GM12878 (cell line): Measurements from ENCODE around the gene RRAS. TPM values are rescaled to one million over a fixed set of nuclear protein-coding genes. Genes with fewer than 3 reads are reported as not detected.

Experiments
- ATAC-seq: fragments of 200-7000 bp; cut with Tn5 transposase; 3 replicates; pipeline ENCODE4 v1.9.1; 2020; ENCODE audit warnings: mild to moderate bottlenecking, moderate library complexity
- BruUV-seq: library from RNA; stranded (reverse); fragments of 400-500 nt; replicated peaks from 2 replicates; lab custom pipeline; 2021; lab: Mats Ljungman, UMichigan
- CTCF ChIA-PET: fragments of 300-600 bp; sonication (Branson Sonifier 250); formaldehyde crosslinking; extraction: SDS; loops from one replicate; lab custom pipeline; 2021; ENCODE audit warnings: inconsistent platforms; lab: Yijun Ruan, JAX
- POLR2A ChIA-PET: fragments of 350-600 bp; formaldehyde crosslinking; extraction: SDS; loops from one replicate; lab custom pipeline; 2021; ENCODE audit warnings: inconsistent platforms; lab: Charles Lee
- RAD21 ChIA-PET: fragments of 300-600 bp; sonication (Branson Sonifier 250); formaldehyde crosslinking; loops from one replicate; lab custom pipeline; 2023; ENCODE audit warnings: antibody characterized with exemption; ENCODE audit not compliant: unreplicated experiment; lab: Charles Lee
- SMC1A ChIA-PET: fragments of 300-600 bp; sonication (Branson Sonifier 250); formaldehyde crosslinking; loops from one replicate; lab custom pipeline; 2023; ENCODE audit not compliant: unreplicated experiment, uncharacterized antibody; lab: Charles Lee
- DNase-seq: peaks from one replicate; pipeline ENCODE4 v3.0.0-alpha.2; 2011; ENCODE audit warnings: low read depth, low spot score
- FAIRE-seq: peaks from 3 replicates; lab custom pipeline; 2011; peaks lifted over from hg19 to GRCh38; lab: Jason Lieb, UNC
- H2AFZ ChIP-seq: 2 replicates; pipeline ENCODE4 v1.6.0; 2011; ENCODE audit warnings: low read depth, low read length, control low read depth; ENCODE audit not compliant: control insufficient read depth
- H3K27ac ChIP-seq: 2 replicates; pipeline ENCODE4 v1.5.1; 2011; ENCODE audit warnings: control low read depth; ENCODE audit not compliant: control insufficient read depth, insufficient read depth
- H3K27me3 ChIP-seq, 2 experiments: replicated peaks in 1 of 2; 2 replicates each; pipeline versions ENCODE4 v1.6.0 to v1.6.1; 2011; ENCODE audit warnings: low read length in 1 of 2; ENCODE audit not compliant: control insufficient read depth in 2 of 2, insufficient read depth in 2 of 2
- H3K36me3 ChIP-seq, 2 experiments: 2 replicates each; pipeline ENCODE4 v1.5.1; 2011; ENCODE audit warnings: low read length in 1 of 2; ENCODE audit not compliant: control insufficient read depth in 2 of 2, insufficient read depth in 2 of 2
- H3K4me1 ChIP-seq: 2 replicates; pipeline ENCODE4 v1.6.1; 2011; ENCODE audit warnings: mild to moderate bottlenecking, low read length, moderate library complexity, mixed read lengths; ENCODE audit not compliant: control insufficient read depth, insufficient read depth
- H3K4me2 ChIP-seq: 2 replicates; pipeline ENCODE4 v1.6.0; 2011; ENCODE audit warnings: control low read depth; ENCODE audit not compliant: control insufficient read depth, insufficient read depth
- H3K4me3 ChIP-seq: fragments of 200-600 bp; sonication (generic); 2 replicates; pipeline ENCODE4 v1.5.1; 2016
- H3K79me2 ChIP-seq: 2 replicates; pipeline ENCODE4 v1.6.0; 2011; ENCODE audit warnings: low read length; ENCODE audit not compliant: control insufficient read depth, insufficient read depth
- H3K9ac ChIP-seq: 2 replicates; pipeline ENCODE4 v1.8.0; 2011; ENCODE audit warnings: low read length, control low read depth, mixed read lengths; ENCODE audit not compliant: control insufficient read depth, insufficient read depth
- H3K9me3 ChIP-seq: replicated peaks from 3 replicates; pipeline ENCODE4 v1.5.1; 2011; ENCODE audit warnings: mild to moderate bottlenecking, low read length; ENCODE audit not compliant: control insufficient read depth, insufficient read depth
- H4K20me1 ChIP-seq: 2 replicates; pipeline ENCODE4 v1.6.0; 2011; ENCODE audit not compliant: control insufficient read depth, insufficient read depth
- CBFB ChIP-seq: IDR thresholded peaks from 2 replicates; pipeline ENCODE4 v1.6.1; 2016; ENCODE audit warnings: antibody characterized with exemption, low read depth
- FOS ChIP-seq: IDR thresholded peaks from 3 replicates; pipeline ENCODE4 v1.6.1; 2011; ENCODE audit warnings: borderline replicate concordance; ENCODE audit not compliant: insufficient read length; ENCODE audit errors: extremely low read depth
- IRF4 ChIP-seq: IDR thresholded peaks from 2 replicates; pipeline ENCODE4 v1.6.1; 2011; ENCODE audit warnings: low read depth, low read length
- PAX5 ChIP-seq: IDR thresholded peaks from 2 replicates; pipeline ENCODE4 v1.6.1; 2011; ENCODE audit warnings: low read depth, low read length, borderline replicate concordance
- POLR2A ChIP-seq: IDR thresholded peaks from 2 replicates; pipeline ENCODE4 v1.6.1; 2011; ENCODE audit warnings: low read depth, mild to moderate bottlenecking, low read length
- POLR2AphosphoS2 ChIP-seq: IDR thresholded peaks from 2 replicates; pipeline ENCODE4 v1.6.1; 2011; ENCODE audit warnings: low read depth, mild to moderate bottlenecking, low read length, improper control_type of control experiment, moderate library complexity
- RUNX3 ChIP-seq: IDR thresholded peaks from 2 replicates; pipeline ENCODE4 v1.6.1; 2012; ENCODE audit warnings: low read length, inconsistent platforms
- TARDBP ChIP-seq: IDR thresholded peaks from 2 replicates; pipeline ENCODE4 v1.6.1; 2016; ENCODE audit warnings: borderline replicate concordance
- ZNF207 ChIP-seq: fragments of 450-650 bp; IDR thresholded peaks from 2 replicates; pipeline ENCODE4 v1.6.1; 2014; ENCODE audit warnings: antibody characterized with exemption, mild to moderate bottlenecking, borderline replicate concordance
- ZNF274 ChIP-seq: IDR thresholded peaks from one replicate; pipeline ENCODE4 v1.8.0; 2011; ENCODE audit not compliant: insufficient read length, insufficient read depth
- ZNF384 ChIP-seq: IDR thresholded peaks from 2 replicates; pipeline ENCODE4 v1.6.1; 2012; ENCODE audit warnings: low read depth, mild to moderate bottlenecking, low read length, improper control_type of control experiment, borderline replicate concordance
- WGBS: methylation state at CpG from one replicate; pipeline ENCODE4 v1.1.6; 2016; ENCODE audit warnings: low lambda C conversion rate; ENCODE audit not compliant: insufficient replicate concordance, insufficient coverage; ENCODE audit errors: missing lambda C conversion rate; 5-methylcytosine and 5-hydroxymethylcytosine counted together
- in situ Hi-C: fragments of 300-500 bp; cut with MboI; formaldehyde crosslinking; loops from 9 replicates; pipeline ENCODE4 v1.14.3; 2018; ENCODE audit warnings: mixed read lengths
- intact Hi-C: fragments of 100-400 bp; cut with micrococcal nuclease; formaldehyde crosslinking; loops from one replicate; pipeline ENCODE4 v1.14.2; 2022; ENCODE audit not compliant: unreplicated experiment
- polyA plus RNA-seq, 11 experiments: library from polyadenylated mRNA; depleted of rRNA in 4 of 11; unstranded in 6 of 11; stranded (reverse) in 5 of 11; fragments of >200 nt; fragmentation: Nextera tagmentation in 4 of 11; fragmentation: Illumina TruSeq in 1 of 11; extraction: Ambion mirVana in 4 of 11; extraction: Trizol in 1 of 11; gene quantifications; 1 replicate in 1 of 11; 2 replicates in 10 of 11; pipeline versions ENCODE4 v1.2.1 to v1.2.3, GENCODE V29; 2011 to 2016; ENCODE audit warnings: inconsistent platforms in 2 of 11, missing spikeins in 2 of 11, low read depth in 1 of 11
- total RNA-seq, 4 experiments: library from RNA; depleted of rRNA in 3 of 4; stranded (reverse); fragments of >200 nt in 3 of 4; fragmentation: Illumina TruSeq in 1 of 4; extraction: Trizol in 1 of 4; gene quantifications; 2 replicates each; pipeline versions ENCODE4 v1.2.1 to v1.2.3, GENCODE V29; 2013 to 2021
- TF ChIP-seq, protein P1 (sequence below): fragments of 450-650 bp; IDR thresholded peaks from 2 replicates; pipeline ENCODE4 v1.6.1; 2016; ENCODE audit warnings: mild to moderate bottlenecking, moderate library complexity, borderline replicate concordance
- TF ChIP-seq, protein P2 (sequence below): fragments of 450-650 bp; conservative IDR thresholded peaks from 2 replicates; pipeline ENCODE4 v1.6.1; 2017; ENCODE audit warnings: mild to moderate bottlenecking, moderate library complexity
- TF ChIP-seq, protein P3 (sequence below), 3 experiments: IDR thresholded peaks in 2 of 3; conservative IDR thresholded peaks in 1 of 3; 2 replicates each; pipeline ENCODE4 v1.5.1; 2011; ENCODE audit warnings: low read depth in 3 of 3, low read length in 3 of 3, mild to moderate bottlenecking in 3 of 3, control low read depth in 2 of 3, moderate library complexity in 2 of 3, inconsistent platforms in 1 of 3, mixed read lengths in 1 of 3; ENCODE audit not compliant: control insufficient read depth in 2 of 3, insufficient read depth in 1 of 3; ENCODE audit errors: extremely low read depth in 1 of 3

Gene RRAS
- total and polyA plus RNA-seq, 10 of the 15 experiments (the other 5 are each of a cell fraction or from before 2014, with no cell fraction given): 0.24 to 5.8 (median 1.8) TPM

DNA sequence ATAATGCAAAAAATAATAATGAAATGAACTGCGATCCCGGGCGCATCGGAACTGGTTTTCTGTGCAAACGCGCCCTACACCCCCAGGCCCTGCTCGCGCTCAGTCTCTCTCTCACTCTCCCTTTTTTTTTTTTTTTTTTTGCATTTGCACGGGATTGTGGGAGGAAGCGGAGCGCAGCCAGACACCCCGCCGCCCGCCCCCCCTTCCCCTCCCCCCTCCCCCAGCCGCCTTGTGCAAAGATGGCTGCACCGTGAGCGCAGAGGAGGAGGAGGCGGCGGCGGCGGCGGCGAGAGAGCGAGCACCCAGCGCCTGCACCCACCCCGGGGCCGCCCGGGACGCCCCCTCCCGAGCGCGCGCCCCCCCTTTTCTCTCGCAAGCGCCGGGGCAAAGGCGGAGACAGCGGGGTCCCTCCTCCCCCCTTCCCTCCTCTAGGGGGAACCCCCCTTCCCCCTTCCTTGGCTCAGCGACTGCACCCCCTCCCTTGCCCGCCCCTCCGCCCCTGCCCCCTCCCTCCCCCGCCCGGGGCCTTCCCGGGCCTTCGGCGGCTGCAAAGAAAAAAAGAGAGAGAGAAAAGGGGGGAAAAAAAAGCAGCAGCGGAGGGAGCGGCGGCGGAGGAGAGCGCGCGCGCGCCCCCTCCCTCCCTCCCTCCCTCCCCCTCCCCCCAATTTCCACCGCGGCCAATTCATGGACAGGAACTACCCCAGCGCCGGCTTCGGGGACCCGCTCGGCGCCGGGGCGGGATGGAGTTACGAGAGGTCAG, 48.8 kb downstream of the RRAS start, which contains the start of gene PRR12:
TSS of gene PRR12 (plus strand) at position 212 of the 760 bp plus-strand sequence. CDS start at position 685, 473 bp downstream.
- Histone ChIP-seq H3K79me2 (peaks cover 28% of the 10 kb centered on the region), H4K20me1 (peaks cover 3% of the 10 kb centered on the region; the same call in 1 of the 2 replicates), H3K27ac (peak within 1 kb of the TSS; percentile 90), H3K27me3 (no peaks in the 10 kb centered on the region), H3K9me3 (no peaks in the 10 kb centered on the region), H3K4me3 (peak within 1 kb of the TSS; percentile 89), H3K4me1 (peaks cover 15% of the 10 kb centered on the region), H2AFZ (peak within 1 kb of the TSS; percentile 85), H3K4me2 (peak within 1 kb of the TSS; percentile 100), H3K9ac (peak within 1 kb of the TSS; percentile 95), H3K36me3 (peaks cover 0 to 8% of the 10 kb centered on the region in 2 experiments; a peak in 2 of 4 replicates)
- intact Hi-C loops: loop anchor here (1.0 to 5.0 kb wide), 2 partner anchors 11 to 51 kb away; partner anchors contain the start of genes NOSIP, RRAS and SCAF1
- 0% methylated on average over 6 of the region's 66 CpGs for WGBS
- DNase-seq (no peak), FAIRE-seq (no peak), ATAC-seq (peak; percentile 52)
- POLR2A ChIA-PET: interaction anchor here (0.5 to 4.8 kb wide), 9 partner anchors 10 to 320 kb away, joined by 3 to 49 read pairs (median 6); partner anchors contain the start of genes AP2A1, NOSIP, PNKP and PRMT1
- RAD21 ChIA-PET: interaction anchor here (1.0 to 1.5 kb wide), 5 partner anchors 49 to 139 kb away, joined by 3 to 9 read pairs (median 4); partner anchors contain the start of genes BCL2L12, IRF3 and RRAS
- SMC1A ChIA-PET: interaction anchor here (1.0 to 2.2 kb wide), 5 partner anchors 11 to 85 kb away, joined by 3 to 7 read pairs (median 4); partner anchors contain the start of genes NOSIP, PRRG2 and RRAS
- in situ Hi-C loops: no loop called here
- CTCF ChIA-PET: interaction anchor here (0.7 to 1.1 kb wide), 3 partner anchors 21 to 85 kb away, joined by 3 to 5 read pairs (median 4); partner anchors contain the start of gene RRAS
- no TSS peak for BruUV-seq
- TF ChIP-seq ZNF274 (no peak), POLR2A (peak; percentile 72; the same call in 1 of the 2 replicates), ZNF207 (no peak), CBFB (no peak), FOS (no peak), TARDBP (no peak), POLR2AphosphoS2 (no peak), ZNF384 (peak; percentile 96), RUNX3 (no peak), PAX5 (peak; percentile 68), IRF4 (no peak)
- TF ChIP-seq, protein P1, sequence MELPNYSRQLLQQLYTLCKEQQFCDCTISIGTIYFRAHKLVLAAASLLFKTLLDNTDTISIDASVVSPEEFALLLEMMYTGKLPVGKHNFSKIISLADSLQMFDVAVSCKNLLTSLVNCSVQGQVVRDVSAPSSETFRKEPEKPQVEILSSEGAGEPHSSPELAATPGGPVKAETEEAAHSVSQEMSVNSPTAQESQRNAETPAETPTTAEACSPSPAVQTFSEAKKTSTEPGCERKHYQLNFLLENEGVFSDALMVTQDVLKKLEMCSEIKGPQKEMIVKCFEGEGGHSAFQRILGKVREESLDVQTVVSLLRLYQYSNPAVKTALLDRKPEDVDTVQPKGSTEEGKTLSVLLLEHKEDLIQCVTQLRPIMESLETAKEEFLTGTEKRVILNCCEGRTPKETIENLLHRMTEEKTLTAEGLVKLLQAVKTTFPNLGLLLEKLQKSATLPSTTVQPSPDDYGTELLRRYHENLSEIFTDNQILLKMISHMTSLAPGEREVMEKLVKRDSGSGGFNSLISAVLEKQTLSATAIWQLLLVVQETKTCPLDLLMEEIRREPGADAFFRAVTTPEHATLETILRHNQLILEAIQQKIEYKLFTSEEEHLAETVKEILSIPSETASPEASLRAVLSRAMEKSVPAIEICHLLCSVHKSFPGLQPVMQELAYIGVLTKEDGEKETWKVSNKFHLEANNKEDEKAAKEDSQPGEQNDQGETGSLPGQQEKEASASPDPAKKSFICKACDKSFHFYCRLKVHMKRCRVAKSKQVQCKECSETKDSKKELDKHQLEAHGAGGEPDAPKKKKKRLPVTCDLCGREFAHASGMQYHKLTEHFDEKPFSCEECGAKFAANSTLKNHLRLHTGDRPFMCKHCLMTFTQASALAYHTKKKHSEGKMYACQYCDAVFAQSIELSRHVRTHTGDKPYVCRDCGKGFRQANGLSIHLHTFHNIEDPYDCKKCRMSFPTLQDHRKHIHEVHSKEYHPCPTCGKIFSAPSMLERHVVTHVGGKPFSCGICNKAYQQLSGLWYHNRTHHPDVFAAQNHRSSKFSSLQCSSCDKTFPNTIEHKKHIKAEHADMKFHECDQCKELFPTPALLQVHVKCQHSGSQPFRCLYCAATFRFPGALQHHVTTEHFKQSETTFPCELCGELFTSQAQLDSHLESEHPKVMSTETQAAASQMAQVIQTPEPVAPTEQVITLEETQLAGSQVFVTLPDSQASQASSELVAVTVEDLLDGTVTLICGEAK: no peak
- TF ChIP-seq, protein P2, sequence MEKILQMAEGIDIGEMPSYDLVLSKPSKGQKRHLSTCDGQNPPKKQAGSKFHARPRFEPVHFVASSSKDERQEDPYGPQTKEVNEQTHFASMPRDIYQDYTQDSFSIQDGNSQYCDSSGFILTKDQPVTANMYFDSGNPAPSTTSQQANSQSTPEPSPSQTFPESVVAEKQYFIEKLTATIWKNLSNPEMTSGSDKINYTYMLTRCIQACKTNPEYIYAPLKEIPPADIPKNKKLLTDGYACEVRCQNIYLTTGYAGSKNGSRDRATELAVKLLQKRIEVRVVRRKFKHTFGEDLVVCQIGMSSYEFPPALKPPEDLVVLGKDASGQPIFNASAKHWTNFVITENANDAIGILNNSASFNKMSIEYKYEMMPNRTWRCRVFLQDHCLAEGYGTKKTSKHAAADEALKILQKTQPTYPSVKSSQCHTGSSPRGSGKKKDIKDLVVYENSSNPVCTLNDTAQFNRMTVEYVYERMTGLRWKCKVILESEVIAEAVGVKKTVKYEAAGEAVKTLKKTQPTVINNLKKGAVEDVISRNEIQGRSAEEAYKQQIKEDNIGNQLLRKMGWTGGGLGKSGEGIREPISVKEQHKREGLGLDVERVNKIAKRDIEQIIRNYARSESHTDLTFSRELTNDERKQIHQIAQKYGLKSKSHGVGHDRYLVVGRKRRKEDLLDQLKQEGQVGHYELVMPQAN: peak; percentile 3; the same call in 1 of the 2 replicates
- TF ChIP-seq, protein P3, sequence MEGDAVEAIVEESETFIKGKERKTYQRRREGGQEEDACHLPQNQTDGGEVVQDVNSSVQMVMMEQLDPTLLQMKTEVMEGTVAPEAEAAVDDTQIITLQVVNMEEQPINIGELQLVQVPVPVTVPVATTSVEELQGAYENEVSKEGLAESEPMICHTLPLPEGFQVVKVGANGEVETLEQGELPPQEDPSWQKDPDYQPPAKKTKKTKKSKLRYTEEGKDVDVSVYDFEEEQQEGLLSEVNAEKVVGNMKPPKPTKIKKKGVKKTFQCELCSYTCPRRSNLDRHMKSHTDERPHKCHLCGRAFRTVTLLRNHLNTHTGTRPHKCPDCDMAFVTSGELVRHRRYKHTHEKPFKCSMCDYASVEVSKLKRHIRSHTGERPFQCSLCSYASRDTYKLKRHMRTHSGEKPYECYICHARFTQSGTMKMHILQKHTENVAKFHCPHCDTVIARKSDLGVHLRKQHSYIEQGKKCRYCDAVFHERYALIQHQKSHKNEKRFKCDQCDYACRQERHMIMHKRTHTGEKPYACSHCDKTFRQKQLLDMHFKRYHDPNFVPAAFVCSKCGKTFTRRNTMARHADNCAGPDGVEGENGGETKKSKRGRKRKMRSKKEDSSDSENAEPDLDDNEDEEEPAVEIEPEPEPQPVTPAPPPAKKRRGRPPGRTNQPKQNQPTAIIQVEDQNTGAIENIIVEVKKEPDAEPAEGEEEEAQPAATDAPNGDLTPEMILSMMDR (IDR thresholded peaks at IDR 0.05 in 2 of 3, conservative IDR thresholded peaks at IDR 0.05 in 1 of 3; ENCODE audit: control insufficient read depth in 2 of 3, extremely low read depth in 1 of 3, insufficient read depth in 1 of 3, low read depth in 3 of 3, low read length in 3 of 3): no peak
